Measurements from ENCODE around the gene WDR81. TPM values are rescaled to one million over a fixed set of nuclear protein-coding genes. Genes with fewer than 3 reads are reported as not detected.

WDR81 gene
- total RNA-seq, 1 donor from 2014 or later, result 70.4 TPM

GRCh38 chr17:1773696-1774181 lies 49.2 kb downstream of the WDR81 start:
- Histone ChIP-seq H3K36me3 (peaks cover 8 to 24% of the 10 kb centered on the region in 2 donors), H3K9me3 (no peaks in the 10 kb centered on the region), H3K27me3 (no peaks in the 10 kb centered on the region), H3K4me1 (no peaks in the 10 kb centered on the region), H3K27ac (peak overlapping the region; percentile 20 to 29), H3K4me3 (no peak overlapping the region)
- no peak for DNase-seq (ENCODE audit: low spot score in 2 of 2)
- intact Hi-C loops (cut with DNase I), result no loop called here
- no peak for TF ChIP-seq CTCF (IDR thresholded peaks at IDR 0.05)

- Histone ChIP-seq H3K4me1 (peaks cover 0 to 2% of the 10 kb centered on the region in 2 donors), H3K27me3 (no peaks in the 10 kb centered on the region), H3K9me3 (no peaks in the 10 kb centered on the region), H3K27ac (peak overlapping the region; percentile 20 to 29), H3K36me3 (peaks cover 8 to 24% of the 10 kb centered on the region in 2 donors), H3K4me3 (no peak overlapping the region)
- TF ChIP-seq CTCF (IDR thresholded peaks at IDR 0.05), result no peak
- no peak for DNase-seq (ENCODE audit: low spot score in 2 of 2)
- intact Hi-C loops (cut with DNase I), result no loop called here
Measured at GRCh38 chr17:1774390-1775176, 50.1 kb downstream of the WDR81 start.

GRCh38 chr17:1776328-1776727 lies 51.8 kb downstream of the WDR81 start:
- intact Hi-C loops (cut with DNase I), result no loop called here
- Histone ChIP-seq H3K27me3 (no peaks in the 10 kb centered on the region), H3K36me3 (peaks cover 8 to 24% of the 10 kb centered on the region in 2 donors), H3K4me3 (no peak overlapping the region), H3K9me3 (no peaks in the 10 kb centered on the region), H3K27ac (no peak overlapping the region), H3K4me1 (peaks cover 0 to 15% of the 10 kb centered on the region in 2 donors)
- no peak for DNase-seq (ENCODE audit: low spot score in 2 of 2)
- no peak for TF ChIP-seq CTCF (IDR thresholded peaks at IDR 0.05)

GRCh38 chr17:1776857-1777256 lies 52.4 kb downstream of the WDR81 start:
- H3K4me3 ChIP-seq, result no peak overlapping the region
- H3K27me3 ChIP-seq, result no peaks in the 10 kb centered on the region
- no peak for TF ChIP-seq CTCF (IDR thresholded peaks at IDR 0.05)
- intact Hi-C loops (cut with DNase I), result no loop called here
- H3K36me3 ChIP-seq, result peaks cover 8 to 24% of the 10 kb centered on the region in 2 donors
- H3K9me3 ChIP-seq, result no peaks in the 10 kb centered on the region
- DNase-seq (ENCODE audit: low spot score in 2 of 2), result no peak
- H3K27ac ChIP-seq, result no peak overlapping the region
- H3K4me1 ChIP-seq, result peaks cover 0 to 18% of the 10 kb centered on the region in 2 donors

- Histone ChIP-seq H3K9me3 (no peaks in the 10 kb centered on the region), H3K4me3 (peak overlapping the region in 1 of 2 donors; percentile 16), H3K27me3 (no peaks in the 10 kb centered on the region), H3K27ac (peak overlapping the region; percentile 87 to 94), H3K4me1 (peaks cover 0 to 31% of the 10 kb centered on the region in 2 donors), H3K36me3 (peaks cover 8 to 24% of the 10 kb centered on the region in 2 donors)
- DNase-seq (ENCODE audit: low spot score in 2 of 2), result peak in 1 of 2 donors; percentile 86
- intact Hi-C loops (cut with DNase I), result loop anchor here (10.0 kb wide), 1 partner anchor 205 kb away; no protein-coding TSS in a partner anchor
- TF ChIP-seq CTCF (IDR thresholded peaks at IDR 0.05), result no peak
Measured at GRCh38 chr17:1779571-1780131, 55.1 kb downstream of the WDR81 start.
